ENCODE results near the gene PRAC2. TPM values are rescaled to one million over a fixed set of nuclear protein-coding genes. Genes with fewer than 3 reads are reported as not detected.
A peak's percentile ranks its signal among the peaks of the same experiment; 100 is the strongest.

PRAC2 gene
- not detected for total RNA-seq (2021; fragmentation: NEBNext Ultra II Directional; extraction: Animal tissue kit (Norgen Biotek cat#: 25700))
- long read RNA-seq, result 0 reads

DNA sequence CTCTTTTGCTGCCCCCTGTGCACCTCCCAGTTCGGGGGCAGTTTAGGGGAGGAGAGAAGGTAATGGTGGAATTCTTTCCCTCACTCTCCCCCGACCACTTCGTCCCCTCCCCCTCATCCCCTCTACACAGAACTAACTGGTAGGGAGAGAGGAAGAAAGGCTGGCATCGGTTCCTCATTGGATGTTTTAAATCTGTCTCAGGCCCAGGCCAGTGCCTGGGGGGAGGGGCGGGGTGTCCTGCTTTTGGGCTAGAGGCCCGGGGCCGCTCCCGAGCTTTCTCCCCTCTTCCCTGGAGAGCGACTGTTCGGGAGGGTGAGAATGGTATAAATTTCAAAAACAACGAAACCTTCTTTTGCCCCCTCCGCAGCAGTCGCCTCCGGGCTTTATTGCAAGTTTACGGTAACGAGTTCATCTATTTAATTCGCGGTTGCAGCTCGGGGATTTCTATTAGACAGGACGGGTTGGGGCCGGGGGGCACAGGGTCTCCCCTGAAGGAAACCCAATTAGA, at the start of gene PRAC2:
TSS of gene PRAC2 (plus strand) at position 271 of the 508 bp plus-strand sequence. CDS start 1,226 bp downstream, outside the sequence.
- Mint-ChIP-seq H3K4me3 (no peak within 1 kb of the TSS), H3K27ac (no peak within 1 kb of the TSS), H3K9me3 (no peaks in the 10 kb centered on the region), H3K36me3 (ENCODE audit: low read depth) (no peaks in the 10 kb centered on the region), H3K27me3 (ENCODE audit: insufficient read depth) (peaks cover 80% of the 10 kb centered on the region), H3K4me1 (ENCODE audit: low read depth) (peaks cover 16% of the 10 kb centered on the region)
- DNase-seq, result no peak
- TF ChIP-seq, protein P1, sequence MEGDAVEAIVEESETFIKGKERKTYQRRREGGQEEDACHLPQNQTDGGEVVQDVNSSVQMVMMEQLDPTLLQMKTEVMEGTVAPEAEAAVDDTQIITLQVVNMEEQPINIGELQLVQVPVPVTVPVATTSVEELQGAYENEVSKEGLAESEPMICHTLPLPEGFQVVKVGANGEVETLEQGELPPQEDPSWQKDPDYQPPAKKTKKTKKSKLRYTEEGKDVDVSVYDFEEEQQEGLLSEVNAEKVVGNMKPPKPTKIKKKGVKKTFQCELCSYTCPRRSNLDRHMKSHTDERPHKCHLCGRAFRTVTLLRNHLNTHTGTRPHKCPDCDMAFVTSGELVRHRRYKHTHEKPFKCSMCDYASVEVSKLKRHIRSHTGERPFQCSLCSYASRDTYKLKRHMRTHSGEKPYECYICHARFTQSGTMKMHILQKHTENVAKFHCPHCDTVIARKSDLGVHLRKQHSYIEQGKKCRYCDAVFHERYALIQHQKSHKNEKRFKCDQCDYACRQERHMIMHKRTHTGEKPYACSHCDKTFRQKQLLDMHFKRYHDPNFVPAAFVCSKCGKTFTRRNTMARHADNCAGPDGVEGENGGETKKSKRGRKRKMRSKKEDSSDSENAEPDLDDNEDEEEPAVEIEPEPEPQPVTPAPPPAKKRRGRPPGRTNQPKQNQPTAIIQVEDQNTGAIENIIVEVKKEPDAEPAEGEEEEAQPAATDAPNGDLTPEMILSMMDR (IDR thresholded peaks at IDR 0.05), result no peak

DNA sequence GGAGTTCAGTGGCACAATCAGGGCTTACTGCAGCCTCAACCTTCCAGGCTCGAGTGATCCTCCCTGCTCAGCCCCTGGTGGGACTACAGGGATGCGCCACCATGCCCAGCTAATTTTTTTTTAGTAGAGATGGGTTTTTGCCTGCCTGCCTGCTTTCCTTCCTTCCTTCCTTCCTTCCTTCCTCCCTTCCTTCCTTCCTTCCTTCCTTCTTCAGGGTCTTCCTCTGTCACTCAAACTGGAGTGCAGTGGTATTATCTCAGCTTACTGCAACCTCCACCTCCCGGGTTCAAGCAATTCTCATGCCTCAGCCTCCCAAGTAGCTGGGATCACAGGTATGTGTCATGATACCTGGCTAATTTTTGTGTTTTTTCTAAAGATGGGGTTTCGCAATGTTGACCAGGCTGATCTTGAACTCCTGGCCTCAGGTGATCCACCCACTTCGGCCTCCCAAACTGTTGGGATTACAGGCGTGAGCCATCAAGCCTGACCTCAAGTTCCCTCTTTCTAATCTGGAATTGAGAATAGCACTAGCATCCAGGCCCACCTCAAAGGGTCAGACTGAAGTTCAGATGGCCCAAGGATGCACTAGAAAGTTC, 45.9 kb upstream of the PRAC2 start:
- H3K4me1 Mint-ChIP-seq (ENCODE audit: low read depth), result peaks cover 10% of the 10 kb centered on the region
- H3K36me3 Mint-ChIP-seq (ENCODE audit: low read depth), result no peaks in the 10 kb centered on the region
- TF ChIP-seq, protein P1 (IDR thresholded peaks at IDR 0.05), result no peak
- no peak overlapping the region for H3K4me3 Mint-ChIP-seq
- H3K9me3 Mint-ChIP-seq, result no peaks in the 10 kb centered on the region
- DNase-seq, result no peak
- peaks cover 30% of the 10 kb centered on the region for H3K27me3 Mint-ChIP-seq (ENCODE audit: insufficient read depth)
- H3K27ac Mint-ChIP-seq, result no peak overlapping the region

DNA sequence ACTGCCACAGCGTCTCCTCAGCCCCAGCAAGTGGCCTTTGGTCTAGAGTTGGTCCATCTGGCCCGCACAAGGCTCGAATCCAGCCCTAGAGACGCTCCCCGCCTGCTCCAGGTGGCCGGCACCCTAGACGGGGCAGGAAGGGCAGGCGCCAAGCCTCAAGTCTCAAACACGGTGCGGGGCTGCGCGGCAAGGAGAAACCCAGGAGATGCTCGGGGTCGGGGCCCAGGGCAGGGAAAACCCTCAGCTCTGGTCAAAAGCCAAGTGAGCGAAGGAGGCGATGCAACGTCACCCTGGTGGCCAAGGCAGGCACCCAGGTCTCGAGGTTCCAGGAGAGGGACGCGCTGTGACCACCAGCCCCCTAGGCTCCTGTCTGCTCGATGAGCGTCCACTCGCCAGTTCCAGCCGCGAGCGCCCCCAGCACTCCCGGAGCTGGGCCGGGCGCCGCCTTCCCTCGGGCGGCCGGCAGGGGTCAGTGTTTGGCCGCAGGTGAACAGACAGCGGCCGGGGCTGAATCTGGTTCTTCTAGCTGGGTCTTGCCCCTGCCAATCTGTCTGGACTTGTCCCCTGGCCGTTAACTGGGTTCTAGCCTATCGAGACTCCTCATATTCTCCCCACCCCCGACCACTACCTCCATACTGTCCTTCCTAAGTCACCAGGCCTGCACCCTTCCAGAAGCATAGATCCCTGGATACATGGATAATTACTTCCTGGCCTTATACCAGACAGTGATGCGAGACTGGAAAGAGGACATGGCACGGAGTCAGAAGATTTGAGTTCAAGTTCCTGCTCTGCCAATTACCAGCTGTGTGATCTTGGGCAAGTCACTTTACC, 44.6 kb upstream of the PRAC2 start:
- Mint-ChIP-seq H3K9me3 (no peaks in the 10 kb centered on the region), H3K27me3 (ENCODE audit: insufficient read depth) (peaks cover 30% of the 10 kb centered on the region)
- TF ChIP-seq, protein P1 (IDR thresholded peaks at IDR 0.05), result peak; percentile 98

DNA sequence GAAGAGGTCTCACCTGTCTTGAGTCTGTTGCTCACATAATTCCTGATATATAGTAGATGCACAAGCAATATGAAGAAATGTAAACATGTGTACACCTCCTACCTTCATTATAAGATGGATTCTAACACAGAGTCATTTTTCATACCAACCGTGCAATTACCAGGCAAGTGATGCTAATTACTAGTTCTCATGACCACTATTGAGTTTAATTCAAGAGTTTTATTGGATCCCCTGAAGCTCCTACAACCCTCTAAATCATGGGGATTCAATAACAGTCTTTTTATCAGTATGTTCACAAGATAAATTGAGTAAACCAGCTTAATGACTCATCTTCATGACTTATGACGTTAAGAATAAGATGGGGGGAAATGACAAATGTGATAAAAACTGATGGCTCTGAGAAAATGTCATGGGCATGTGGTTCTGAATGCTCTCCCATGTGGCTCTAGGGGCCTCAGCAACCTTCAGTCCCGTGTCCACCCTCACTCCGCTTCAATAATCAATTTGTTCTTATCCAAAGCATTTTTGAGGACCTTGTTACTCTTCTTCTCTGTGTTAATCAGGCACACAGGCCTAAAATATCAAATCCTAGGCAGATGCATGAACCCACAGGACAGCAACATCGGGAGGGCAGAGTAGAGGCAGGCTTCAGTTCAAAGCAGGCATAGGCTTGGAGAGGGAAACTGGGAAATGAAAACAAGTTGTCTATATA, 43.4 kb upstream of the PRAC2 start:
- H3K4me3 Mint-ChIP-seq, result no peak overlapping the region
- no peaks in the 10 kb centered on the region for H3K36me3 Mint-ChIP-seq (ENCODE audit: low read depth)
- H3K9me3 Mint-ChIP-seq, result no peaks in the 10 kb centered on the region
- peaks cover 36% of the 10 kb centered on the region for H3K27me3 Mint-ChIP-seq (ENCODE audit: insufficient read depth)
- no peak for DNase-seq
- H3K27ac Mint-ChIP-seq, result no peak overlapping the region
- H3K4me1 Mint-ChIP-seq (ENCODE audit: low read depth), result peaks cover 7% of the 10 kb centered on the region
- TF ChIP-seq, protein P1 (IDR thresholded peaks at IDR 0.05), result no peak

More for the DNA sequence above, 44.6 kb upstream of the PRAC2 start:
- no peaks in the 10 kb centered on the region for H3K36me3 Mint-ChIP-seq (ENCODE audit: low read depth)
- H3K4me3 Mint-ChIP-seq, result no peak overlapping the region
- H3K27ac Mint-ChIP-seq, result no peak overlapping the region
- peak; percentile 30 for DNase-seq
- peaks cover 7% of the 10 kb centered on the region for H3K4me1 Mint-ChIP-seq (ENCODE audit: low read depth)

DNA sequence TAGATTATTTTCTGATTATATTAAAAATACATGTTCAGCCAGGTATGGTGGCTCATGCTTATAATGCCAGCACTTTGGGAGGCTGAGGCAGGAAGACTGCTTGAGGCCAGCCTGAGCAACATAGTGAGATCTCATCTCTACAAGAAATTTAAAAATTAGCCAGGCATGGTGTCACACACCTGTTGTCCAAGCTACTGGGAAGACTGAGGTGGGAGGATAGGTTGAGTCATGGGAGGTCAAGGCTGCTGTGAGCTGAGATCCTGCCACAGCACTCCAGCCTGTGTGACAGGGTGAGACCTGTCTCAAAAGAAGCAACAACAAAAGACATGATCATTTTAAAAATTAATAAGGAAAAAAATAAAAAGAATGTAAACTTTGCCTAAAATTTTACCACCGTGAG, 41.4 kb upstream of the PRAC2 start:
- H3K4me3 Mint-ChIP-seq, result no peak overlapping the region
- TF ChIP-seq, protein P1 (IDR thresholded peaks at IDR 0.05), result no peak
- DNase-seq, result no peak

More for the DNA sequence above, 41.4 kb upstream of the PRAC2 start:
- Mint-ChIP-seq H3K27me3 (ENCODE audit: insufficient read depth) (peaks cover 31% of the 10 kb centered on the region), H3K36me3 (ENCODE audit: low read depth) (no peaks in the 10 kb centered on the region), H3K27ac (no peak overlapping the region), H3K4me1 (ENCODE audit: low read depth) (peaks cover 7% of the 10 kb centered on the region), H3K9me3 (no peaks in the 10 kb centered on the region)

All from HFFc6 (cell line).